ENCODE measurements around the gene TCF12. TPM values are rescaled to one million over a fixed set of nuclear protein-coding genes. Genes with fewer than 3 reads are reported as not detected.

TCF12 gene
- total and polyA plus RNA-seq, 2 of the 8 experiments (the other 6 are each of a cell fraction or from before 2014, with no cell fraction given), result 85.8 to 101 TPM

DNA sequence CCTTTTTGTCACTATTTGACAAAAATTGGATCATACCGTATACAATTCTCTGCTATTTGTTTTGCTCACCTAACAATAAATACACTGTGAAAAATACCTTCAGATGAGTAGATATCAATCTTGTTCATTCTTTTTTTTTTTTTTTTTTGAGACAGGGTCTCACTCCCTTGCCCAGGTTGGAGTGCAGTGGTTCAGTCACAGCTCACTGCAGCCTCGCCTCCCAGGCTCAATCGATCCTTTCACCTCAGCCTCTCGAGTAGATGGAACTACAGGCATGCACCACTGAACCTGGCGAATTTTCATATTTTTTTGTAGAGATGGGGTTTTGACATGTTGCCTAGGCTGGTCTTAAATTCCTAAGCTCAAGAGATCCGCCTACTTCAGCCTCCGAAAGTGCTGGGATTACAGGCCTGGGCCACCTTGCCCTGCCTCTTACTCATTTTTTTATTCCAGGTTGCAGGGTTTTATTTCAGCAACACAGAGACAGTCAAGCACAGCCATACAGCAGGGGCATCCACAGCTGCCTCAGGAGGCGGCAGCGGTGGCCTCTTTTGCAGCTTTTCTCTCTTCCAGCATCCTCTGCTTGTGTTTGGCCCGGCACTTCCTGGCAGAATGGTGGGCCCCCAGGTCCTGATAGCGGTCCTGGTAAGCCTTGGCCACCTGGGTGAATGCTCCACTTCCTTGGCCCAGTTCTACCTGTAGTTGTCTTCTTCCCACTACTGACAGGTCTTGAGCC is 406.7 kb downstream of the TCF12 start (continued):
- TF ChIP-seq SAP30 (IDR thresholded peaks at IDR 0.05; ENCODE audit: insufficient read depth, insufficient replicate concordance, low read length) (no peak), BCL11A (IDR thresholded peaks at IDR 0.05; ENCODE audit: low read depth in 2 of 2, low read length in 2 of 2) (no peak)
